Naive thymus-derived CD4-positive, alpha-beta T cell (primary cell): ENCODE data around the gene ZNF385D. TPM values are rescaled to one million over a fixed set of nuclear protein-coding genes. Genes with fewer than 3 reads are reported as not detected.

ENCODE experiments used
- ATAC-seq: fragments of 150-1000 bp; cut with Tn5 transposase; 2 replicates; pipeline ENCODE4 v1.10.0; 2021; ENCODE audit warnings: mild to moderate bottlenecking, moderate library complexity
- CTCF ChIA-PET: fragments of 350-600 bp; sonication (Branson Sonifier 250); formaldehyde crosslinking; loops from one replicate; lab custom pipeline; 2021; ENCODE audit warnings: antibody characterized with exemption; lab: Charles Lee
- POLR2A ChIA-PET: fragments of 350-600 bp; sonication (Branson Sonifier 250); formaldehyde crosslinking; loops from one replicate; lab custom pipeline; 2021; ENCODE audit warnings: antibody characterized with exemption, inconsistent platforms; lab: Charles Lee
- DNase-seq, 9 donors: peaks; one replicate each; pipeline versions ENCODE4 v3.0.0 to v3.0.0-alpha.2; 2020 to 2022; ENCODE audit warnings: mixed read lengths in 1 of 9
- H3K27ac ChIP-seq: one replicate; pipeline ENCODE4 v1.7.0; 2013; ENCODE audit warnings: mild to moderate bottlenecking, low read depth, low read length, moderate library complexity
- H3K27me3 ChIP-seq, 2 donors: one replicate each; pipeline ENCODE4 v1.7.0; 2013; ENCODE audit warnings: low read length in 2 of 2, mild to moderate bottlenecking in 2 of 2, moderate library complexity in 2 of 2; ENCODE audit not compliant: control insufficient read depth in 2 of 2, insufficient read depth in 2 of 2
- H3K36me3 ChIP-seq, 3 experiments: 1 replicate in 2 of 3; 2 replicates in 1 of 3; pipeline ENCODE4 v1.7.0; 2013; ENCODE audit warnings: low read length in 3 of 3, mild to moderate bottlenecking in 3 of 3, moderate library complexity in 1 of 3; ENCODE audit not compliant: insufficient read depth in 3 of 3, control insufficient read depth in 2 of 3
- H3K4me1 ChIP-seq, 2 donors: one replicate each; pipeline ENCODE4 v1.7.0; 2013; ENCODE audit warnings: low read length in 2 of 2, mild to moderate bottlenecking in 2 of 2, moderate library complexity in 1 of 2; ENCODE audit not compliant: control insufficient read depth in 2 of 2, insufficient read depth in 2 of 2
- H3K4me3 ChIP-seq: 2 replicates; pipeline ENCODE4 v1.7.0; 2013; ENCODE audit warnings: mild to moderate bottlenecking, low read length
- H3K9me3 ChIP-seq, 3 experiments: 1 replicate in 2 of 3; 2 replicates in 1 of 3; pipeline ENCODE4 v1.7.0; 2013; ENCODE audit warnings: low read length in 3 of 3; ENCODE audit not compliant: control insufficient read depth in 2 of 3
- H3K27ac Mint-ChIP-seq, 9 donors: one replicate each; pipeline ENCODE4 v1.8.0; 2020 to 2022; ENCODE audit warnings: mixed read lengths in 9 of 9, mild to moderate bottlenecking in 8 of 9, moderate library complexity in 5 of 9, inconsistent platforms in 2 of 9
- H3K27me3 Mint-ChIP-seq, 5 donors: one replicate each; pipeline ENCODE4 v1.8.0; 2021 to 2022; ENCODE audit warnings: mixed read lengths in 5 of 5, mild to moderate bottlenecking in 1 of 5
- H3K36me3 Mint-ChIP-seq, 5 donors: one replicate each; pipeline ENCODE4 v1.8.0; 2020 to 2022; ENCODE audit warnings: mixed read lengths in 5 of 5, mild to moderate bottlenecking in 3 of 5, inconsistent platforms in 1 of 5
- H3K4me1 Mint-ChIP-seq, 7 donors: one replicate each; pipeline ENCODE4 v1.8.0; 2020 to 2022; ENCODE audit warnings: mixed read lengths in 7 of 7, mild to moderate bottlenecking in 3 of 7, inconsistent platforms in 1 of 7
- H3K4me3 Mint-ChIP-seq, 10 donors: one replicate each; pipeline ENCODE4 v1.8.0; 2020 to 2022; ENCODE audit warnings: mild to moderate bottlenecking in 10 of 10, mixed read lengths in 10 of 10, moderate library complexity in 6 of 10, inconsistent platforms in 2 of 10
- H3K9me3 Mint-ChIP-seq, 11 donors: one replicate each; pipeline ENCODE4 v1.8.0; 2020 to 2022; ENCODE audit warnings: mixed read lengths in 11 of 11, mild to moderate bottlenecking in 4 of 11, inconsistent platforms in 1 of 11, moderate library complexity in 1 of 11
- intact Hi-C, 2 donors: fragments of 100-400 bp; cut with micrococcal nuclease; formaldehyde crosslinking; loops; one replicate each; pipeline ENCODE4 v1.15.1; 2023
- polyA plus RNA-seq, 2 donors: library from polyadenylated mRNA; unstranded; fragments of 300-500 nt; fragmentation: Illumina TruSeq; gene quantifications; one replicate each; pipeline ENCODE4 v1.2.3, GENCODE V29; 2021
- total RNA-seq, 6 experiments: library from RNA in 5 of 6; stranded (reverse) in 5 of 6; gene quantifications; 1 replicate in 5 of 6; 2 replicates in 1 of 6; pipeline ENCODE4 v1.2.3 and lab custom pipeline; 2021 to 2026

ZNF385D gene
- total and polyA plus RNA-seq, 7 experiments from 2014 or later: 0.03 to 1.1 TPM; not detected in 5

DNA sequence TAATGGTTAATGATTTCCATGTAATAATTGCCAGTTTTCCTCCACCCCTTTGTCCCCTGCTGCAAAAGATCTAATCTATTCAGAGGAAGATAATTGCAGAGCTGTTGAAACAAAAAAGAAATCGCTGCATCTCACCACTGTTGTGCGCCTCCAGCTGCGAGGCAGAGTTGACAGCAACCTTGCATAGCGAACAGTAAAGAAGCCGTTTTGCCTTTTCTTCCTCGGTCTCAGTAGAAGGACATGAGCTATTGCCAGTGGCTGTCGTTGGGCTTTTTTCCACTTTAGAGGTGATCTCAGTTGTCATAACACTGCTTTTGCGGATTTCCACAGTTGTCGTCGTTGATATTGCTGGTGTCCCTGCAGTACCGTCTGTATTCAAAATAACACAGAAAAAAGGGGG, 314.2 kb downstream of the ZNF385D start:
- POLR2A ChIA-PET: no interaction called here
- peaks cover 0 to 16% (median 2%) of the 10 kb centered on the region in 11 donors for H3K9me3 Mint-ChIP-seq
- CTCF ChIA-PET: no interaction called here

GRCh38 chr3:21435871-21436270, 315.1 kb downstream of the ZNF385D start:
- Mint-ChIP-seq H3K4me1 (no peaks in the 10 kb centered on the region), H3K27ac (no peak overlapping the region), H3K27me3 (no peaks in the 10 kb centered on the region), H3K9me3 (peaks cover 0 to 16% (median 2%) of the 10 kb centered on the region in 11 donors), H3K4me3 (no peak overlapping the region), H3K36me3 (no peaks in the 10 kb centered on the region)
- Histone ChIP-seq H3K4me1 (no peaks in the 10 kb centered on the region), H3K27ac (no peak overlapping the region), H3K27me3 (no peaks in the 10 kb centered on the region), H3K36me3 (no peaks in the 10 kb centered on the region), H3K9me3 (no peaks in the 10 kb centered on the region), H3K4me3 (no peak overlapping the region)
- intact Hi-C loops: no loop called here
- DNase-seq (no peak), ATAC-seq (no peak)
- POLR2A ChIA-PET: no interaction called here
- CTCF ChIA-PET: no interaction called here

More for the DNA sequence above, 314.2 kb downstream of the ZNF385D start:
- no peak overlapping the region for H3K27ac Mint-ChIP-seq
- intact Hi-C loops: no loop called here
- H3K27me3 ChIP-seq: no peaks in the 10 kb centered on the region
- DNase-seq: no peak
- H3K36me3 Mint-ChIP-seq: no peaks in the 10 kb centered on the region
- H3K27me3 Mint-ChIP-seq: no peaks in the 10 kb centered on the region
- no peaks in the 10 kb centered on the region for H3K9me3 ChIP-seq
- H3K4me1 Mint-ChIP-seq: no peaks in the 10 kb centered on the region
- no peaks in the 10 kb centered on the region for H3K4me1 ChIP-seq
- ATAC-seq: no peak
- no peak overlapping the region for H3K4me3 ChIP-seq
- no peak overlapping the region for H3K27ac ChIP-seq
- H3K4me3 Mint-ChIP-seq: no peak overlapping the region
- no peaks in the 10 kb centered on the region for H3K36me3 ChIP-seq

DNA sequence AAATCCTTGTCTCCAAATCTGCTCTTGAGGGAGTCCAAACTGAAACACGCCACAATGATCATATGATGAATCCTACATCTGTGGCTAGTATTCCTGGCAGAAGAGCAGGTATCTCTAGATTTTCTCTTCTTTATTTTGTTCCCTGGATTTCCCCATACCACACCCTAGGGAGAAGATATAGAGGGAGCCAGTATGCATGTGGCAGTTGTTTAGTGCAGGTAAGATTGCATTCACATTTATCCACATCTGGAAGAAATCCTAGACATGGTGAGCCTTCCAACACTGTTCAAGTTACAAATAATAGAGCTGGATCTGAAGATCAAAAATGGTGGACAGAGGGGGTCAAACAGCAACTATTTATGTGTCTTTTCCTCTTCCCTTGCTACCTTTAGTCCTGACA, 316.7 kb downstream of the ZNF385D start:
- POLR2A ChIA-PET: no interaction called here
- Mint-ChIP-seq H3K27me3 (no peaks in the 10 kb centered on the region), H3K4me1 (no peaks in the 10 kb centered on the region), H3K36me3 (no peaks in the 10 kb centered on the region), H3K4me3 (no peak overlapping the region), H3K9me3 (peaks cover 0 to 16% (median 2%) of the 10 kb centered on the region in 11 donors), H3K27ac (no peak overlapping the region)
- H3K27ac ChIP-seq: no peak overlapping the region
- intact Hi-C loops: no loop called here
- H3K36me3 ChIP-seq: no peaks in the 10 kb centered on the region
- no peak for DNase-seq
- CTCF ChIA-PET: no interaction called here
- ATAC-seq: no peak
- H3K27me3 ChIP-seq: no peaks in the 10 kb centered on the region
- H3K9me3 ChIP-seq: no peaks in the 10 kb centered on the region
- no peaks in the 10 kb centered on the region for H3K4me1 ChIP-seq
- H3K4me3 ChIP-seq: no peak overlapping the region

- H3K9me3 ChIP-seq: no peaks in the 10 kb centered on the region
- no peak overlapping the region for H3K4me3 ChIP-seq
- H3K4me3 Mint-ChIP-seq: no peak overlapping the region
- H3K9me3 Mint-ChIP-seq: peaks cover 0 to 16% (median 2%) of the 10 kb centered on the region in 11 donors
- ATAC-seq (no peak), DNase-seq (no peak)
- POLR2A ChIA-PET: no interaction called here
- H3K36me3 ChIP-seq: no peaks in the 10 kb centered on the region
- H3K27me3 ChIP-seq: no peaks in the 10 kb centered on the region
- no peaks in the 10 kb centered on the region for H3K4me1 Mint-ChIP-seq
- no peaks in the 10 kb centered on the region for H3K36me3 Mint-ChIP-seq
- CTCF ChIA-PET: no interaction called here
- intact Hi-C loops: no loop called here
- H3K27ac Mint-ChIP-seq: no peak overlapping the region
- no peaks in the 10 kb centered on the region for H3K4me1 ChIP-seq
- H3K27ac ChIP-seq: no peak overlapping the region
- H3K27me3 Mint-ChIP-seq: no peaks in the 10 kb centered on the region
These were observed 317.3 kb downstream of the ZNF385D start for GRCh38 chr3:21433751-21434150.

DNA sequence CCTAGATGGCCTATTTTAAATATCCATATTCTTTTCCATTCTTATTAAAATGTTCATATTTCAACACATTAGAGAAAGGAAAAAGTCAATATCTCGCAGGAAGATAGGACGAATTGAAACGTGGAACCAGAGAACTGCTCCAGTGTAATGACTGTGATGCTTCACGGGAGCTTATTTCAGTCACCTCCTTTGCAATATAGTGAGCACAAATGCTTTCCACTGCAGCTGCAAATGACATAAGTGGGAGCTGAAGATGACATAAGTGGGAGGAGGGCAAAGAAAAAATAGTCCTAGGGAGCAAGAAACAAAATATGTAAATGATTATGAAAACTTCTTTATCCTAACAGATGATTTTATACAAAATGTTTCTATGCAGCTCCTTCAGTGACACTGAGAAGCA, 324.1 kb downstream of the ZNF385D start:
- Mint-ChIP-seq H3K27ac (no peak overlapping the region), H3K9me3 (peaks cover 0 to 6% (median 1%) of the 10 kb centered on the region in 11 donors), H3K4me1 (no peaks in the 10 kb centered on the region), H3K36me3 (no peaks in the 10 kb centered on the region), H3K27me3 (no peaks in the 10 kb centered on the region), H3K4me3 (no peak overlapping the region)
- ATAC-seq (no peak), DNase-seq (no peak)
- ChIA-PET POLR2A (no interaction called here), CTCF (no interaction called here)
- Histone ChIP-seq H3K36me3 (no peaks in the 10 kb centered on the region), H3K4me1 (no peaks in the 10 kb centered on the region), H3K9me3 (no peaks in the 10 kb centered on the region), H3K4me3 (no peak overlapping the region), H3K27ac (no peak overlapping the region), H3K27me3 (no peaks in the 10 kb centered on the region)
- intact Hi-C loops: no loop called here

- Mint-ChIP-seq H3K4me1 (no peaks in the 10 kb centered on the region), H3K27ac (no peak overlapping the region), H3K27me3 (no peaks in the 10 kb centered on the region), H3K36me3 (no peaks in the 10 kb centered on the region), H3K9me3 (peaks cover 0 to 6% (median 1%) of the 10 kb centered on the region in 11 donors), H3K4me3 (no peak overlapping the region)
- ChIA-PET POLR2A (no interaction called here), CTCF (no interaction called here)
- Histone ChIP-seq H3K27me3 (no peaks in the 10 kb centered on the region), H3K36me3 (no peaks in the 10 kb centered on the region), H3K4me3 (no peak overlapping the region), H3K9me3 (no peaks in the 10 kb centered on the region), H3K4me1 (no peaks in the 10 kb centered on the region), H3K27ac (no peak overlapping the region)
- no peak for ATAC-seq
- intact Hi-C loops: no loop called here
- DNase-seq: no peak
These were observed 325.3 kb downstream of the ZNF385D start for GRCh38 chr3:21425715-21426114.

DNA sequence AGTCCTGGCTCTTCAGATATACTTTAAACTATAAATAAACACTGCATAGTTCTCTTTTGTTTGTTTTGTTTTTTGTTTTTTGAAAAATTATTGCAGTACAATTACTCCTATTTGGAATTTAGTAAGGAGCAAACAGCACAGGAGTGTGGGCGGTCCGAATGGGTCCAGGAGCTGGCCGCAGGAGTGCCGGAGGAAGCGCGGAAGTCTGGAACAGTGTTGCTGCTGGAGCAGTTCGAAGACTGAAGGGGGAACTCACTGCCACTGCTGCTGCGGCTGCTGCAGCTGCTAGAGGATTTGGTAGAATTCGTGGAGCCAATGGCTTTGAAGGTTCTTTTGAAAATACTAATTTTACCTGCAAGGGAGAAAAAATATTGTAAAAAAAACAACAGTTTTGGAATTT, 329.9 kb downstream of the ZNF385D start:
- Histone ChIP-seq H3K4me1 (no peaks in the 10 kb centered on the region), H3K9me3 (no peaks in the 10 kb centered on the region), H3K27ac (no peak overlapping the region), H3K4me3 (no peak overlapping the region), H3K27me3 (no peaks in the 10 kb centered on the region), H3K36me3 (no peaks in the 10 kb centered on the region)
- no peak overlapping the region for H3K27ac Mint-ChIP-seq
- H3K36me3 Mint-ChIP-seq: no peaks in the 10 kb centered on the region
- H3K27me3 Mint-ChIP-seq: no peaks in the 10 kb centered on the region
- DNase-seq (no peak), ATAC-seq (no peak)
- POLR2A ChIA-PET: no interaction called here
- CTCF ChIA-PET: no interaction called here
- intact Hi-C loops: no loop called here
- no peaks in the 10 kb centered on the region for H3K4me1 Mint-ChIP-seq
- peaks cover 0 to 18% (median 5%) of the 10 kb centered on the region in 11 donors for H3K9me3 Mint-ChIP-seq
- H3K4me3 Mint-ChIP-seq: no peak overlapping the region
